ENCODE data around the gene CLEC5A.
"Not testable (repeated sequence)": the region's sequence is repeated elsewhere in the genome, so short reads cannot be mapped to it uniquely, and the experiment has no call there.

The CLEC5A gene

DNA sequence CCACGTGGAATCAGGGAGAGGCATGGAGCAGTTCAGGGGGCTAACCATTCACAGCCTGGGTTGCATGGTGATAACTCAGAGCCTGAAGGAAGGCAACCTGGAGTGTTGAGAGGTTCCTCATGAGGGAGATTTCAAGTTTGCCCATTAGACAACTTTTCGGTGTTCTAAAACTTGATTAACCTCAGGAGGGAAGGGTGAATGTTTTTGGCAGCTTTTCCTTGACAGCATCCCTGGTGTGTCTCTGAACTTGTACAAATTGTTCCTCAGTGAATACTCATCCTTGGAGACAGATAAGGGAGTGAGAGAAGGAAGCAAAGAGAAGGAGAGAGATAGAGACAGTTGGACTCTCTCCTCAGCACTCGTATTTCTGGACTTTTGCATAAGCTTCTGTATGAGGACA is 30.7 kb downstream of the CLEC5A start, which contains the start of gene OR9A4:
Gene OR9A4 (plus strand): TSS at position 301 of the 400 bp plus-strand sequence. CDS start 2,477 bp downstream, outside the sequence.
- Histone ChIP-seq H3K27me3 (ENCODE audit: insufficient read depth, low read depth) (no peaks in the 10 kb centered on the region), H3K79me2 (ENCODE audit: insufficient read depth, low read depth) (no peaks in the 10 kb centered on the region), H4K20me1 (ENCODE audit: insufficient read depth) (no peaks in the 10 kb centered on the region), H2AFZ (ENCODE audit: low read depth) (no peak within 1 kb of the TSS), H3K4me3 (IDR thresholded peaks at IDR 0.05; ENCODE audit: insufficient read depth, low read depth, low read length) (no peak within 1 kb of the TSS), H3K4me1 (ENCODE audit: low read depth, poor library complexity, severe bottlenecking) (no peaks in the 10 kb centered on the region), H3K4me2 (no peak within 1 kb of the TSS), H3K9ac (no peak within 1 kb of the TSS), H3K27ac (no peak within 1 kb of the TSS), H3K36me3 (ENCODE audit: insufficient read depth) (no peaks in the 10 kb centered on the region)
- TF ChIP-seq, protein P1, sequence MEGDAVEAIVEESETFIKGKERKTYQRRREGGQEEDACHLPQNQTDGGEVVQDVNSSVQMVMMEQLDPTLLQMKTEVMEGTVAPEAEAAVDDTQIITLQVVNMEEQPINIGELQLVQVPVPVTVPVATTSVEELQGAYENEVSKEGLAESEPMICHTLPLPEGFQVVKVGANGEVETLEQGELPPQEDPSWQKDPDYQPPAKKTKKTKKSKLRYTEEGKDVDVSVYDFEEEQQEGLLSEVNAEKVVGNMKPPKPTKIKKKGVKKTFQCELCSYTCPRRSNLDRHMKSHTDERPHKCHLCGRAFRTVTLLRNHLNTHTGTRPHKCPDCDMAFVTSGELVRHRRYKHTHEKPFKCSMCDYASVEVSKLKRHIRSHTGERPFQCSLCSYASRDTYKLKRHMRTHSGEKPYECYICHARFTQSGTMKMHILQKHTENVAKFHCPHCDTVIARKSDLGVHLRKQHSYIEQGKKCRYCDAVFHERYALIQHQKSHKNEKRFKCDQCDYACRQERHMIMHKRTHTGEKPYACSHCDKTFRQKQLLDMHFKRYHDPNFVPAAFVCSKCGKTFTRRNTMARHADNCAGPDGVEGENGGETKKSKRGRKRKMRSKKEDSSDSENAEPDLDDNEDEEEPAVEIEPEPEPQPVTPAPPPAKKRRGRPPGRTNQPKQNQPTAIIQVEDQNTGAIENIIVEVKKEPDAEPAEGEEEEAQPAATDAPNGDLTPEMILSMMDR (conservative IDR thresholded peaks at IDR 0.05; ENCODE audit: low read depth, low read length), result no peak

DNA sequence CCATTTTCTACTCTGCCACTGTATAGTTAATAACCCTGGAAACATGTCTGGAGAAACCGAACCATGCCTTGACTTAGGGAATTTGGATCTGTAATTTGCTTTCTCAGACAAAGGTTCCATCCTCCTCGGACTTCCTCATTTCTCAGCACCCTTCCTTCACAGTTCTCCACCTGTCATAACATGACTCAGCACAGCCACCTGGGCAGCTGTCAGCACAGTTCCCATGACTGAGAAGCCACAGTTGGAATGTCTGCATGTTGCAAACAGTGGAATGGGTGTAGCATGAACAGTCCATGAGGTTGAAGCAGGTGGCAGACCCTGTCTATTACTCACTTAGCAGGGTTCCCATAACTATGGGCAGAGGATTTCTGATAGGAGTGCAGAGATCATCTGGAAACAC is 31.2 kb downstream of the CLEC5A start:
- Histone ChIP-seq H3K27ac (no peak overlapping the region), H3K4me3 (IDR thresholded peaks at IDR 0.05; ENCODE audit: insufficient read depth, low read depth, low read length) (no peak overlapping the region), H4K20me1 (ENCODE audit: insufficient read depth) (no peaks in the 10 kb centered on the region), H2AFZ (ENCODE audit: low read depth) (no peak overlapping the region), H3K36me3 (ENCODE audit: insufficient read depth) (no peaks in the 10 kb centered on the region), H3K4me2 (no peak overlapping the region), H3K9ac (no peak overlapping the region), H3K79me2 (ENCODE audit: insufficient read depth, low read depth) (no peaks in the 10 kb centered on the region), H3K27me3 (ENCODE audit: insufficient read depth, low read depth) (no peaks in the 10 kb centered on the region), H3K4me1 (ENCODE audit: low read depth, poor library complexity, severe bottlenecking) (no peaks in the 10 kb centered on the region)
- TF ChIP-seq, protein P1 (conservative IDR thresholded peaks at IDR 0.05; ENCODE audit: low read depth, low read length), result no peak

DNA sequence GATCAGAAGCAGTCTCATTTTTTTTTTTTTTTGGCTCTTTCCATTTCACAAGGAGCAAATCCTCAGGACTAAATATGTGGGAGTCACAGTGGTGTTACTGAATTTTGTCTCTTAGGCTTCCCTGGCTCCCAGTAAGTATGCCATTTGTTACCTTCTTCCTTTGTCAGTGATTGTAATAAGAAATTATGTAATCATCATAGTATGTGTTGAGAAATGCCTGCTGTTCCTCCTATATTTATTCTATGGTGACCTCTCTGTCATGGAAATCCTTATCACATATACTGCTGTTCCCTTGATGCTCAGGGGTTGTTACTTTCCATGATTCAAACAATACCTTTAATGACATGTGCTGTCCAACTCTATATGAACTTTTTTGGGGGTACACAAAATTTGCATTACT is 35.4 kb downstream of the CLEC5A start:
- no peaks in the 10 kb centered on the region for H3K79me2 ChIP-seq (ENCODE audit: insufficient read depth, low read depth)
- no peak overlapping the region for H3K4me2 ChIP-seq
- no peaks in the 10 kb centered on the region for H3K27me3 ChIP-seq (ENCODE audit: insufficient read depth, low read depth)
- no peak overlapping the region for H2AFZ ChIP-seq (ENCODE audit: low read depth)
- no peak overlapping the region for H3K4me3 ChIP-seq (IDR thresholded peaks at IDR 0.05; ENCODE audit: insufficient read depth, low read depth, low read length)
- H3K36me3 ChIP-seq (ENCODE audit: insufficient read depth), result no peaks in the 10 kb centered on the region
- H3K27ac ChIP-seq, result no peak overlapping the region
- no peaks in the 10 kb centered on the region for H4K20me1 ChIP-seq (ENCODE audit: insufficient read depth)
- TF ChIP-seq, protein P1 (conservative IDR thresholded peaks at IDR 0.05; ENCODE audit: low read depth, low read length), result no peak
- H3K4me1 ChIP-seq (ENCODE audit: low read depth, poor library complexity, severe bottlenecking), result no peaks in the 10 kb centered on the region
- H3K9ac ChIP-seq, result no peak overlapping the region

DNA sequence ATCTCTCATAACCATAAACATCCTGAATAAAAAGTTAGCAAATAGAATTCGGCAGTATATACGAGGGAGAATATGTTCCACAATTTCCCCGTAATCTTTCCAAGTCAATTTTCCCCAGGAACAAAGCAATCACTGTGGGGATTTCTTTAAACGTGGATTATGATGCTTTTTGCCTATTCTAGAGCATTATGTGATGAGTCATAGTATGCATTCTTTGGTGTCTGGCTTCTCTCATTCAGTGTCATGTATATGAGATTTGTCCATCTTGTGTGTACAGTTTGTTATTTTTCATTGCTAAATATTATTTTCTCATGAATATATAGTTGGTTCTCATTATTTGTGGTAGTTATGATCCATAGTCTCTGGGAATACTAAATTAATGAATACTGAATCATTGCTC is 40.5 kb downstream of the CLEC5A start:
- H4K20me1 ChIP-seq (ENCODE audit: insufficient read depth), result no peaks in the 10 kb centered on the region
- no peak overlapping the region for H2AFZ ChIP-seq (ENCODE audit: low read depth)
- no peaks in the 10 kb centered on the region for H3K27me3 ChIP-seq (ENCODE audit: insufficient read depth, low read depth)
- H3K4me2 ChIP-seq, result no peak overlapping the region
- no peaks in the 10 kb centered on the region for H3K36me3 ChIP-seq (ENCODE audit: insufficient read depth)
- TF ChIP-seq, protein P1 (conservative IDR thresholded peaks at IDR 0.05; ENCODE audit: low read depth, low read length), result no peak
- no peaks in the 10 kb centered on the region for H3K79me2 ChIP-seq (ENCODE audit: insufficient read depth, low read depth)
- no peak overlapping the region for H3K27ac ChIP-seq
- no peaks in the 10 kb centered on the region for H3K4me1 ChIP-seq (ENCODE audit: low read depth, poor library complexity, severe bottlenecking)
- no peak overlapping the region for H3K4me3 ChIP-seq (IDR thresholded peaks at IDR 0.05; ENCODE audit: insufficient read depth, low read depth, low read length)
- no peak overlapping the region for H3K9ac ChIP-seq

DNA sequence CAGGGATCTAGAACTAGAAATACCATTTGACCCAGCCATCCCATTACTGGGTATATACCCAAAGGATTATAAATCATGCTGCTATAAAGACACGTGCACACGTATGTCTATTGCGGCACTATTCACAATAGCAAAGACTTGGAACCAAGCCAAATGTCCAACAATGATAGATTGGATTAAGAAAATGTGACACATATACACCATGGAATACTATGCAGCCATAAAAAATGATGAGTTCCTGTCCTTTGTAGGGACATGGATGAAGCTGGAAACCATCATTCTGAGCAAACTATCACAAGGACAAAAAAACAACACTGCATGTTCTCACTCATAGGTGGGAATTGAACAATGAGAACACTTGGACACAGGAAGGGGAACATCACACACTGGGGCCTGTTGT is 47.4 kb downstream of the CLEC5A start:
- H3K27me3 ChIP-seq (ENCODE audit: insufficient read depth, low read depth); H3K4me3 ChIP-seq (IDR thresholded peaks at IDR 0.05; ENCODE audit: insufficient read depth, low read depth, low read length); H3K9ac ChIP-seq; H3K4me1 ChIP-seq (ENCODE audit: low read depth, poor library complexity, severe bottlenecking); H3K27ac ChIP-seq; H2AFZ ChIP-seq (ENCODE audit: low read depth); H3K79me2 ChIP-seq (ENCODE audit: insufficient read depth, low read depth); H4K20me1 ChIP-seq (ENCODE audit: insufficient read depth); H3K4me2 ChIP-seq; H3K36me3 ChIP-seq (ENCODE audit: insufficient read depth): not testable (repeated sequence)
